K562 (cell line): ENCODE results near the gene BPI. TPM values are rescaled to one million over a fixed set of nuclear protein-coding genes. Genes with fewer than 3 reads are reported as not detected.

Experiments used
- ATAC-seq: fragments of 200-7000 bp; cut with Tn5 transposase; 3 replicates; pipeline ENCODE4 v1.9.1; 2020; ENCODE audit warnings: moderate library complexity
- BruUV-seq: library from RNA; stranded (reverse); fragments of 400-500 nt; replicated peaks from 2 replicates; lab custom pipeline; 2021; lab: Mats Ljungman, UMichigan
- CTCF ChIA-PET: fragments of 300-600 bp; formaldehyde crosslinking; extraction: SDS; loops from one replicate; lab custom pipeline; 2021; ENCODE audit warnings: low intra/inter-chr PET ratio; lab: Yijun Ruan, JAX
- POLR2A ChIA-PET: fragments of 300-600, 350-650 bp; sonication (Branson Sonifier 250); formaldehyde crosslinking; extraction: SDS; loops from one replicate; lab custom pipeline; 2021; ENCODE audit warnings: antibody characterized with exemption, inconsistent platforms; lab: Yijun Ruan, JAX
- DNase-seq, 4 experiments: peaks; one replicate each; pipeline versions ENCODE4 v3.0.0 to v3.0.0-alpha.2; 2011 to 2018; ENCODE audit warnings: low spot score in 3 of 4, mixed read lengths in 3 of 4; ENCODE audit errors: extremely low read depth in 1 of 4
- FAIRE-seq: peaks from 2 replicates; lab custom pipeline; 2011; peaks lifted over from hg19 to GRCh38; lab: Jason Lieb, UNC
- H2AFZ ChIP-seq: 2 replicates; pipeline ENCODE4 v1.6.0; 2011; ENCODE audit warnings: low read depth, low read length, control low read depth, inconsistent platforms
- H3K27ac ChIP-seq: fragments of 200-600 bp; 3 replicates; pipeline ENCODE4 v1.8.0; 2011; ENCODE audit warnings: low read depth, mild to moderate bottlenecking, control low read depth, inconsistent platforms, low read length, moderate library complexity, mixed read lengths; ENCODE audit errors: extremely low read depth
- H3K27me3 ChIP-seq, 2 experiments: fragments of 300-600 bp in 1 of 2; 2 replicates in 1 of 2; 3 replicates in 1 of 2; pipeline versions ENCODE4 v1.6.0 to v1.8.0; 2011; ENCODE audit warnings: inconsistent platforms in 2 of 2, low read length in 2 of 2, mild to moderate bottlenecking in 1 of 2, mixed read lengths in 1 of 2, moderate library complexity in 1 of 2; ENCODE audit not compliant: control insufficient read depth in 2 of 2, insufficient read depth in 2 of 2
- H3K36me3 ChIP-seq: fragments of 300-600 bp; 3 replicates; pipeline ENCODE4 v1.8.0; 2011; ENCODE audit warnings: mild to moderate bottlenecking, low read length, inconsistent platforms; ENCODE audit not compliant: control insufficient read depth, insufficient read depth
- H3K4me1 ChIP-seq, 2 experiments: fragments of 200-600 bp in 1 of 2; replicated peaks in 1 of 2; 2 replicates in 1 of 2; 3 replicates in 1 of 2; pipeline versions ENCODE4 v1.5.1 to v1.8.0; 2011; ENCODE audit warnings: inconsistent platforms in 2 of 2, low read length in 2 of 2, mild to moderate bottlenecking in 1 of 2, mixed read lengths in 1 of 2, moderate library complexity in 1 of 2; ENCODE audit not compliant: control insufficient read depth in 2 of 2, insufficient read depth in 2 of 2
- H3K4me2 ChIP-seq: 2 replicates; pipeline ENCODE4 v1.6.1; 2011; ENCODE audit warnings: low read length, control low read depth, inconsistent platforms, mixed read lengths; ENCODE audit not compliant: insufficient read depth
- H3K4me3 ChIP-seq: fragments of 200-600 bp; sonication (generic), shearing (Covaris generic); 2 replicates; pipeline ENCODE4 v1.5.1; 2016; ENCODE audit warnings: control low read depth, inconsistent platforms
- H3K79me2 ChIP-seq: fragments of 200-600 bp; 3 replicates; pipeline ENCODE4 v1.8.0; 2011; ENCODE audit warnings: low read length, inconsistent platforms; ENCODE audit not compliant: control insufficient read depth, insufficient read depth
- H3K9ac ChIP-seq, 2 experiments: 2 replicates each; pipeline versions ENCODE4 v1.6.0 to v1.6.1; 2011; ENCODE audit warnings: low read depth in 2 of 2, low read length in 2 of 2, control low read depth in 1 of 2, inconsistent platforms in 1 of 2, mild to moderate bottlenecking in 1 of 2, mixed read lengths in 1 of 2; ENCODE audit not compliant: insufficient read depth in 1 of 2
- H3K9me1 ChIP-seq: one replicate; pipeline ENCODE4 v1.6.0; 2011; ENCODE audit warnings: inconsistent platforms, mild to moderate bottlenecking, low read length, moderate library complexity; ENCODE audit not compliant: control insufficient read depth, insufficient read depth
- H3K9me3 ChIP-seq: replicated peaks from 2 replicates; pipeline ENCODE4 v1.5.1; 2011; ENCODE audit warnings: low read depth, low read length, inconsistent platforms; ENCODE audit not compliant: control insufficient read depth, insufficient read depth
- H4K20me1 ChIP-seq: replicated peaks from 2 replicates; pipeline ENCODE4 v1.6.1; 2011; ENCODE audit warnings: low read length, inconsistent platforms, mixed read lengths; ENCODE audit not compliant: control insufficient read depth, insufficient read depth
- BCOR ChIP-seq: fragments of 450-650 bp; IDR thresholded peaks from 2 replicates; pipeline ENCODE4 v1.6.1; 2016
- DNMT1 ChIP-seq: fragments of 450-650 bp; IDR thresholded peaks from 2 replicates; pipeline ENCODE4 v1.6.1; 2016; ENCODE audit warnings: antibody characterized with exemption, mild to moderate bottlenecking
- E2F8 ChIP-seq: fragments of 450-650 bp; IDR thresholded peaks from 2 replicates; pipeline ENCODE4 v1.7.1; 2018; ENCODE audit warnings: mild to moderate bottlenecking, low read depth; ENCODE audit not compliant: partially characterized antibody
- HCFC1 ChIP-seq: IDR thresholded peaks from 2 replicates; pipeline ENCODE4 v1.6.1; 2012; ENCODE audit warnings: low read depth, low read length, improper control_type of control experiment
- HDAC6 ChIP-seq: IDR thresholded peaks from 2 replicates; pipeline ENCODE4 v1.6.1; 2012; ENCODE audit warnings: low read depth, mild to moderate bottlenecking, control low read depth, inconsistent platforms, low read length, moderate library complexity
- NKRF ChIP-seq: fragments of 450-650 bp; IDR thresholded peaks from 2 replicates; pipeline ENCODE4 v1.6.1; 2016; ENCODE audit warnings: borderline replicate concordance
- PTBP1 ChIP-seq: fragments of 200-400 bp; formaldehyde crosslinking; IDR thresholded peaks from 2 replicates; pipeline ENCODE4 v1.6.1; 2017; ENCODE audit warnings: low read depth, low read length
- TAF9B ChIP-seq: fragments of 450-650 bp; IDR thresholded peaks from 2 replicates; pipeline ENCODE4 v1.6.1; 2018; ENCODE audit warnings: mild to moderate bottlenecking; ENCODE audit not compliant: partially characterized antibody
- TBL1XR1 ChIP-seq, 2 experiments: IDR thresholded peaks; 2 replicates each; pipeline ENCODE4 v1.6.1; 2012; ENCODE audit warnings: improper control_type of control experiment in 2 of 2, low read length in 2 of 2, mild to moderate bottlenecking in 1 of 2
- TEAD1 ChIP-seq, 2 experiments: fragments of 450-650 bp in 1 of 2; sonication (generic) in 1 of 2; formaldehyde crosslinking; IDR thresholded peaks; 2 replicates each; pipeline versions ENCODE4 v1.4.0 to v1.8.0; 2020 to 2022; ENCODE audit warnings: mild to moderate bottlenecking in 2 of 2, missing genetic modification reagents in 1 of 2
- THRAP3 ChIP-seq: fragments of 450-650 bp; IDR thresholded peaks from 2 replicates; pipeline ENCODE4 v1.6.1; 2016; ENCODE audit warnings: mild to moderate bottlenecking, inconsistent platforms, borderline replicate concordance
- U2AF2 ChIP-seq: fragments of 200-400 bp; formaldehyde crosslinking; optimal IDR thresholded peaks from 2 replicates; pipeline ENCODE3; 2017; ENCODE audit warnings: low read depth, mild to moderate bottlenecking, low read length
- ZFP36 ChIP-seq: fragments of 150-350 bp; IDR thresholded peaks from 2 replicates; pipeline ENCODE4 v1.6.1; 2018; ENCODE audit warnings: low read length, low read depth; ENCODE audit not compliant: partially characterized antibody
- ZNF133 ChIP-seq: fragments of 250-450 bp; sonication (Bioruptor Pico); IDR thresholded peaks from 2 replicates; pipeline ENCODE4 v1.4.0; 2020; ENCODE audit warnings: mild to moderate bottlenecking
- ZNF140 ChIP-seq: fragments of 250-450 bp; sonication (Bioruptor Pico); IDR thresholded peaks from 2 replicates; pipeline ENCODE4 v1.8.0; 2021; ENCODE audit warnings: moderate library complexity, mild to moderate bottlenecking, inconsistent platforms
- ZNF239 ChIP-seq: fragments of 250-450 bp; sonication (Bioruptor Pico); IDR thresholded peaks from 2 replicates; pipeline ENCODE4 v1.4.0; 2020; ENCODE audit warnings: mild to moderate bottlenecking
- ZNF511 ChIP-seq: sonication (generic); formaldehyde crosslinking; IDR thresholded peaks from 2 replicates; pipeline ENCODE4 v1.8.0; 2022; ENCODE audit warnings: mild to moderate bottlenecking, missing genetic modification reagents
- WGBS: fragments of 100-300 bp; shearing (Covaris generic); methylation state at CpG from one replicate; pipeline ENCODE4 v1.1.6; 2016; ENCODE audit warnings: low coverage, mixed read lengths; ENCODE audit not compliant: insufficient coverage; ENCODE audit errors: missing lambda C conversion rate; 5-methylcytosine and 5-hydroxymethylcytosine counted together
- in situ Hi-C: fragments of 300-500 bp; cut with MboI; formaldehyde crosslinking; loops from 4 replicates; pipeline ENCODE4 v1.15.0; 2018; ENCODE audit warnings: inconsistent platforms, mixed read lengths
- intact Hi-C: fragments of 100-400 bp; cut with micrococcal nuclease; formaldehyde crosslinking; loops from 2 replicates; pipeline ENCODE4 v1.14.2; 2022
- polyA plus RNA-seq, 8 experiments: library from polyadenylated mRNA; depleted of rRNA in 4 of 8; stranded (reverse) in 5 of 8; unstranded in 3 of 8; fragments of >200 nt; fragmentation: Nextera tagmentation in 2 of 8; fragmentation: Illumina TruSeq in 1 of 8; extraction: Ambion mirVana in 2 of 8; extraction: Trizol in 1 of 8; gene quantifications; 2 replicates each; pipeline versions ENCODE4 v1.2.1 to v1.2.3, GENCODE V29; 2011 to 2014; ENCODE audit warnings: inconsistent platforms in 1 of 8, missing spikeins in 1 of 8
- total RNA-seq, 7 experiments: library from RNA; depleted of rRNA in 6 of 7; stranded (reverse); fragments of >200 nt in 6 of 7; fragmentation: Illumina TruSeq in 2 of 7; extraction: Trizol in 2 of 7; gene quantifications; 2 replicates each; pipeline versions ENCODE4 v1.2.1 to v1.2.3, GENCODE V29; 2011 to 2021; ENCODE audit warnings: low replicate concordance in 1 of 7

BPI gene
- total and polyA plus RNA-seq, 9 of the 15 experiments (the other 6 are each of a cell fraction or from before 2014, with no cell fraction given) = not detected

GRCh38 chr20:38331814-38332213 lies 27.9 kb downstream of the BPI start:
- ATAC-seq = no peak

GRCh38 chr20:38334016-38334415 lies 30.1 kb downstream of the BPI start:
- ATAC-seq (no peak), FAIRE-seq (no peak), DNase-seq (no peak)
- intact Hi-C loops (no loop called here), in situ Hi-C loops (no loop called here)
- 0% methylated on average over 8 of the region's 8 CpGs for WGBS
- no peak overlapping the region for H3K9ac ChIP-seq
- peaks cover 22 to 40% of the 10 kb centered on the region in 2 experiments; a peak in 4 of 5 replicates for H3K27me3 ChIP-seq
- H3K4me3 ChIP-seq = no peak overlapping the region
- no peaks in the 10 kb centered on the region for H3K9me1 ChIP-seq
- H3K9me3 ChIP-seq = peaks cover 6% of the 10 kb centered on the region
- BruUV-seq = no TSS peak
- no peak overlapping the region for H3K27ac ChIP-seq
- CTCF ChIA-PET = no interaction called here
- no peak overlapping the region for H3K4me2 ChIP-seq
- H3K36me3 ChIP-seq = no peaks in the 10 kb centered on the region
- H3K4me1 ChIP-seq = no peaks in the 10 kb centered on the region
- POLR2A ChIA-PET = no interaction called here
- no peaks in the 10 kb centered on the region for H3K79me2 ChIP-seq
- H4K20me1 ChIP-seq = no peaks in the 10 kb centered on the region; the same call in 1 of the 2 replicates
- no peak overlapping the region for H2AFZ ChIP-seq
- TF ChIP-seq ZNF133 = no peak
- no peak for TF ChIP-seq E2F8
- TF ChIP-seq NKRF = no peak
- TF ChIP-seq HDAC6 = no peak
- TF ChIP-seq TAF9B = no peak
- no peak for TF ChIP-seq THRAP3

More at GRCh38 chr20:38331814-38332213, 27.9 kb downstream of the BPI start:
- intact Hi-C loops (no loop called here), in situ Hi-C loops (no loop called here)
- Histone ChIP-seq H3K27ac (no peak overlapping the region), H3K4me2 (no peak overlapping the region), H2AFZ (no peak overlapping the region), H3K4me3 (no peak overlapping the region), H3K79me2 (no peaks in the 10 kb centered on the region), H3K4me1 (no peaks in the 10 kb centered on the region), H3K9me3 (no peaks in the 10 kb centered on the region), H3K9ac (no peak overlapping the region), H3K27me3 (peaks cover 29 to 51% of the 10 kb centered on the region in 2 experiments; a peak in 4 of 5 replicates), H3K36me3 (no peaks in the 10 kb centered on the region), H4K20me1 (no peaks in the 10 kb centered on the region; the same call in 1 of the 2 replicates), H3K9me1 (no peaks in the 10 kb centered on the region)
- WGBS = 2% methylated on average over 8 of the region's 8 CpGs
- TF ChIP-seq ZNF511 (CRISPR knock-in tag) (no peak), ZFP36 (peak; percentile 86), U2AF2 (no peak), DNMT1 (no peak), HCFC1 (no peak), BCOR (peak; percentile 35; the same call in 1 of the 2 replicates), TEAD1 (CRISPR knock-in tag; IDR thresholded peaks at IDR 0.05) (no peak), TBL1XR1 (IDR thresholded peaks at IDR 0.05; ENCODE audit: low read length in 2 of 2) (no peak), ZNF239 (no peak), ZNF140 (CRISPR knock-in tag) (no peak), PTBP1 (0 out of 2 replicates have a peak, but pooled peaks have one; percentile 44)
- BruUV-seq = no TSS peak
- FAIRE-seq = no peak
- ChIA-PET CTCF (no interaction called here), POLR2A (no interaction called here)
- no peak for DNase-seq
